Transverse colon (tissue), 4 donors: ENCODE data around the gene TXNDC16. TPM values are rescaled to one million over a fixed set of nuclear protein-coding genes. Genes with fewer than 3 reads are reported as not detected.
"Not testable (repeated sequence)": the region's sequence is repeated elsewhere in the genome, so short reads cannot be mapped to it uniquely, and the experiment has no call there.

Experiments used
- DNase-seq: peaks from one replicate; pipeline ENCODE4 v3.0.0-alpha.2; 2019
- H3K27ac ChIP-seq, 4 donors: fragments of 200-600 bp; sonication (generic); 2 replicates each; pipeline ENCODE4 v1.5.1; 2016 to 2018; ENCODE audit warnings: inconsistent platforms in 4 of 4
- H3K27me3 ChIP-seq: fragments of 200-600 bp; sonication (generic); 2 replicates; pipeline ENCODE4 v1.5.1; 2017; ENCODE audit warnings: inconsistent platforms
- H3K36me3 ChIP-seq, 4 donors: fragments of 200-600 bp; sonication (generic); 2 replicates each; pipeline ENCODE4 v1.5.1; 2017 to 2019; ENCODE audit warnings: inconsistent platforms in 4 of 4
- H3K4me1 ChIP-seq, 4 donors: fragments of 200-600 bp; sonication (generic); 2 replicates each; pipeline ENCODE4 v1.5.1; 2017 to 2020; ENCODE audit warnings: inconsistent platforms in 4 of 4
- H3K4me3 ChIP-seq, 4 donors: fragments of 200-600 bp; sonication (generic); 1 replicate in 1 of 4; 2 replicates in 3 of 4; pipeline versions ENCODE4 v1.5.1 to v1.6.1; 2017 to 2019; ENCODE audit warnings: inconsistent platforms in 4 of 4
- H3K9me3 ChIP-seq, 2 donors: fragments of 200-600 bp; sonication (generic); 2 replicates each; pipeline ENCODE4 v1.5.1; 2017 to 2019; ENCODE audit warnings: inconsistent platforms in 2 of 2
- EP300 ChIP-seq: sonication (generic); formaldehyde crosslinking; IDR thresholded peaks from one replicate; pipeline ENCODE4 v1.6.1; 2017; ENCODE audit warnings: antibody characterized with exemption, low read depth
- POLR2A ChIP-seq: fragments of 450-650 bp; IDR thresholded peaks from one replicate; pipeline ENCODE4 v1.6.1; 2016; ENCODE audit warnings: antibody characterized with exemption, mild to moderate bottlenecking, moderate library complexity
- POLR2AphosphoS5 ChIP-seq, 3 donors: sonication (generic); formaldehyde crosslinking; IDR thresholded peaks; one replicate each; pipeline ENCODE4 v1.6.1; 2016; ENCODE audit warnings: antibody characterized with exemption in 3 of 3
- WGBS, 2 donors: methylation state at CpG; one replicate each; pipeline ENCODE4 v1.1.5; 2018; ENCODE audit warnings: low coverage in 1 of 2; 5-methylcytosine and 5-hydroxymethylcytosine counted together
- in situ Hi-C, 4 donors: fragments of 200-750 bp; cut with MboI; loops; one replicate each; pipeline versions ENCODE4 v1.15.0 to v1.15.1; 2017; ENCODE audit warnings: low sequenced_read_pairs in 3 of 4, low pct_ligation_motif_present in 1 of 4, low pct_unique_long_range_greater_than_20kb in 1 of 4
- intact Hi-C: fragments of 100-400 bp; cut with DNase I; formaldehyde crosslinking; loops from one replicate; pipeline ENCODE4 v1.15.1; 2023; ENCODE audit warnings: low total_unique reads
- total RNA-seq, 4 donors: library from RNA; depleted of rRNA; stranded (reverse); fragments of >200 nt; gene quantifications; one replicate each; pipeline ENCODE4 v1.1.0, GENCODE V29; 2016
- TF ChIP-seq, protein P1 (sequence below), 5 experiments: fragments of 200-600 bp in 3 of 5; fragments of 450-650 bp in 2 of 5; sonication (generic) in 3 of 5; IDR thresholded peaks; 1 replicate in 2 of 5; 2 replicates in 3 of 5; pipeline ENCODE4 v1.5.1; 2016 to 2017; ENCODE audit warnings: antibody characterized with exemption in 5 of 5, inconsistent platforms in 3 of 5, mild to moderate bottlenecking in 2 of 5, moderate library complexity in 1 of 5

Gene TXNDC16
- total RNA-seq, 4 donors from 2014 or later = 5.6 to 11.1 (median 7.1) TPM; not detected in 1

- DNase-seq = no peak
- Histone ChIP-seq H3K27ac (no peak overlapping the region), H3K4me3 (no peak overlapping the region), H3K27me3 (no peaks in the 10 kb centered on the region), H3K36me3 (peaks cover 0 to 7% (median 0%) of the 10 kb centered on the region in 4 donors), H3K9me3 (peaks cover 0 to 4% of the 10 kb centered on the region in 2 donors), H3K4me1 (peaks cover 0 to 7% (median 3%) of the 10 kb centered on the region in 4 donors)
- in situ Hi-C loops (loop anchor here in 3 of 4 donors (5.0 to 10.0 kb wide), 2 partner anchors 168 to 170 kb away; no protein-coding TSS in a partner anchor), intact Hi-C loops (loop anchor here (5.0 kb wide), 1 partner anchor 175 kb away; no protein-coding TSS in a partner anchor)
- 97 to 100% methylated on average over 4 to 6 of the region's 6 CpGs for WGBS, 2 donors
- TF ChIP-seq POLR2A (no peak), POLR2AphosphoS5 (IDR thresholded peaks at IDR 0.05) (no peak), EP300 (no peak)
- TF ChIP-seq, protein P1, sequence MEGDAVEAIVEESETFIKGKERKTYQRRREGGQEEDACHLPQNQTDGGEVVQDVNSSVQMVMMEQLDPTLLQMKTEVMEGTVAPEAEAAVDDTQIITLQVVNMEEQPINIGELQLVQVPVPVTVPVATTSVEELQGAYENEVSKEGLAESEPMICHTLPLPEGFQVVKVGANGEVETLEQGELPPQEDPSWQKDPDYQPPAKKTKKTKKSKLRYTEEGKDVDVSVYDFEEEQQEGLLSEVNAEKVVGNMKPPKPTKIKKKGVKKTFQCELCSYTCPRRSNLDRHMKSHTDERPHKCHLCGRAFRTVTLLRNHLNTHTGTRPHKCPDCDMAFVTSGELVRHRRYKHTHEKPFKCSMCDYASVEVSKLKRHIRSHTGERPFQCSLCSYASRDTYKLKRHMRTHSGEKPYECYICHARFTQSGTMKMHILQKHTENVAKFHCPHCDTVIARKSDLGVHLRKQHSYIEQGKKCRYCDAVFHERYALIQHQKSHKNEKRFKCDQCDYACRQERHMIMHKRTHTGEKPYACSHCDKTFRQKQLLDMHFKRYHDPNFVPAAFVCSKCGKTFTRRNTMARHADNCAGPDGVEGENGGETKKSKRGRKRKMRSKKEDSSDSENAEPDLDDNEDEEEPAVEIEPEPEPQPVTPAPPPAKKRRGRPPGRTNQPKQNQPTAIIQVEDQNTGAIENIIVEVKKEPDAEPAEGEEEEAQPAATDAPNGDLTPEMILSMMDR (IDR thresholded peaks at IDR 0.05) = no peak
Measured at GRCh38 chr14:52472728-52473127, 79.6 kb downstream of the TXNDC16 start.

DNA sequence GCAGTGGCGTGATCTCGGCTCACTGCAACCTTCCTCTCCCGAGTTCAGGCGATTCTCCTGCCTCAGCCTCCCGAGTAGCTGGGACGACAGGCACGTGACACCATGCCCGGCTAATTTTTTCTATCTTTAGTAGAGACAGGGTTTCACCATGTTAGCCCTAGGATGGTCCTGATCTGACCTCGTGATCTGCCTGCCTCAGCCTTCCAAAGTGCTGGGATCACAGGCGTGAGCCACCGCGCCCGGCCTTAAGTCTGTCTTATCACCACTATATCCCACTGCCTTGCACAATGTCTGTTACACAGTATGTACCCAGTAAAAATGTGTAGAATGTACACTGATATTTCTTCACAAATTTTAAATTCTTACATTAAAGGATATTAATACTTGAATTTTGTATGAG lies 80.1 kb downstream of the TXNDC16 start:
- intact Hi-C loops (loop anchor here (5.0 kb wide), 1 partner anchor 175 kb away; no protein-coding TSS in a partner anchor), in situ Hi-C loops (loop anchor here in 3 of 4 donors (5.0 to 10.0 kb wide), 2 partner anchors 167 to 170 kb away; no protein-coding TSS in a partner anchor)
- not testable (repeated sequence) for H3K9me3 ChIP-seq, H3K27ac ChIP-seq, H3K27me3 ChIP-seq, H3K4me3 ChIP-seq, H3K36me3 ChIP-seq, H3K4me1 ChIP-seq, DNase-seq
- 92 to 97% methylated on average over 13 of the region's 13 CpGs for WGBS, 2 donors

DNA sequence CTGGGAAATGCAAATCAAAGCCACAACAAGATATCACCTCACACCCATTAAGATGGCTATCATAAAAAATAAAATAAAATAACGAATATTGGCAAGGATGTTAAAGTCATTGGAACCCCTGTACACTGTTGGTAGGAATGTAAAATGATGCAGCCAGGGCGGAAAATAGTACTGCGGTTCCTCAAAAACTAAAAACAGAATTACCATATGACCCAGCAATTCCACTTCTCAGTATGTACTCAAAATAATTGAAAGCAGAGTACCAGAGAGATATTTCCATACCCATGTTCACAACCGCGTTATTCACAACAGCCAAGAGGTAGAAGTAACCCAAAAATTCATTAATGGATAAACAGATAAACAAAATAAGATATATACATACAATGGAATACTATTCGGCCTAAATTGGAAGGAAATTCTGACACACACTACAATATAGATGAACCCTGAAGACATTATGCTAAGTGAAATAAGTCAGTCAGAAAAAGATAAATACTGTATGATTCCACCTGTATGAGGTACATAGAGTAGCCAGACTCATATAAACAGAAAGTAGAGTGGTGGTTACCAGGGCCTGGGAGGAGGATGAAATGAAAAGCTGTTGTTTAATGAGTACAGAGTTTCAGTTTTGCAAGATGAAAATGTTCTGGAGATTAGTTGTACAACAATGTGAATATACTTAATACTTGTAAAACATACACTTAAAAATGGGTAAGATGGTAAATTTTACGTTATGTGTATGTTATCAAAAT lies 84.6 kb downstream of the TXNDC16 start:
- no peak overlapping the region for H3K4me3 ChIP-seq
- 82 to 89% methylated on average over 7 of the region's 7 CpGs for WGBS, 2 donors
- no peaks in the 10 kb centered on the region for H3K36me3 ChIP-seq
- no peak for TF ChIP-seq POLR2AphosphoS5 (IDR thresholded peaks at IDR 0.05)
- no peak for TF ChIP-seq POLR2A
- no peak for TF ChIP-seq EP300
- TF ChIP-seq, protein P1 (IDR thresholded peaks at IDR 0.05) = no peak
- no peaks in the 10 kb centered on the region for H3K4me1 ChIP-seq
- DNase-seq = no peak
- intact Hi-C loops = no loop called here
- H3K27me3 ChIP-seq = no peaks in the 10 kb centered on the region
- H3K27ac ChIP-seq = no peak overlapping the region
- H3K9me3 ChIP-seq = no peaks in the 10 kb centered on the region
- in situ Hi-C loops = no loop called here

GRCh38 chr14:52464175-52464574 lies 88.1 kb downstream of the TXNDC16 start:
- peaks cover 4% of the 10 kb centered on the region in 2 donors for H3K9me3 ChIP-seq
- in situ Hi-C loops = no loop called here
- 89 to 100% methylated on average over 4 of the region's 4 CpGs for WGBS, 2 donors

More at GRCh38 chr14:52464175-52464574, 88.1 kb downstream of the TXNDC16 start:
- Histone ChIP-seq H3K4me3 (no peak overlapping the region), H3K4me1 (no peaks in the 10 kb centered on the region), H3K27ac (no peak overlapping the region), H3K27me3 (no peaks in the 10 kb centered on the region), H3K36me3 (peaks cover 0 to 12% (median 0%) of the 10 kb centered on the region in 4 donors)
- TF ChIP-seq EP300 (no peak), POLR2A (no peak), POLR2AphosphoS5 (IDR thresholded peaks at IDR 0.05) (no peak)
- TF ChIP-seq, protein P1 (IDR thresholded peaks at IDR 0.05) = no peak
- no peak for DNase-seq
- intact Hi-C loops = no loop called here
